IMR-90 (cell line): ENCODE measurements around the gene GBA2. TPM values are rescaled to one million over a fixed set of nuclear protein-coding genes. Genes with fewer than 3 reads are reported as not detected.

ENCODE experiments used
- ATAC-seq: fragments of 200-7000 bp; cut with Tn5 transposase; 2 replicates; pipeline ENCODE4 v1.9.1; 2020; ENCODE audit warnings: low read depth, mild to moderate bottlenecking, moderate library complexity
- BruUV-seq: library from RNA; stranded (reverse); fragments of 400-500 nt; replicated peaks from 2 replicates; lab custom pipeline; 2021; lab: Mats Ljungman, UMichigan
- CTCF ChIA-PET: fragments of 300-600 bp; formaldehyde crosslinking; extraction: SDS; loops from one replicate; lab custom pipeline; 2021; ENCODE audit warnings: antibody characterized with exemption; lab: Yijun Ruan, JAX
- POLR2A ChIA-PET: fragments of 300-600 bp; sonication (Branson Sonifier 250); formaldehyde crosslinking; loops from one replicate; lab custom pipeline; 2022; ENCODE audit warnings: antibody characterized with exemption; ENCODE audit not compliant: unreplicated experiment; lab: Charles Lee
- DNase-seq: peaks from one replicate; pipeline ENCODE4 v3.0.0; 2013
- H2AFZ ChIP-seq: replicated peaks from 2 replicates; pipeline ENCODE3; 2013; ENCODE audit warnings: low read length, mild to moderate bottlenecking; ENCODE audit not compliant: poor library complexity
- H2AK5ac ChIP-seq: 2 replicates; pipeline ENCODE4 v1.6.1; 2013; ENCODE audit warnings: low read depth, low read length, inconsistent platforms
- H2AK9ac ChIP-seq: replicated peaks from 2 replicates; pipeline ENCODE3; 2013; ENCODE audit warnings: mild to moderate bottlenecking, low read depth, low read length, moderate library complexity; ENCODE audit not compliant: poor library complexity
- H2BK120ac ChIP-seq: 2 replicates; pipeline ENCODE4 v1.6.1; 2013; ENCODE audit warnings: low read depth, low read length, inconsistent platforms
- H2BK15ac ChIP-seq: 3 replicates; pipeline ENCODE4 v1.6.1; 2013; ENCODE audit warnings: low read depth, low read length, inconsistent platforms
- H2BK20ac ChIP-seq: 2 replicates; pipeline ENCODE4 v1.6.1; 2013; ENCODE audit warnings: low read depth, mild to moderate bottlenecking, inconsistent platforms, low read length, moderate library complexity
- H2BK5ac ChIP-seq: 2 replicates; pipeline ENCODE4 v1.6.1; 2013; ENCODE audit warnings: mild to moderate bottlenecking, low read depth, low read length, inconsistent platforms; ENCODE audit not compliant: poor library complexity, severe bottlenecking
- H3K14ac ChIP-seq: replicated peaks from 2 replicates; pipeline ENCODE4 v1.6.1; 2013; ENCODE audit warnings: low read depth, low read length, inconsistent platforms
- H3K18ac ChIP-seq: 2 replicates; pipeline ENCODE4 v1.6.1; 2013; ENCODE audit warnings: low read depth, low read length, control low read depth
- H3K23ac ChIP-seq: 2 replicates; pipeline ENCODE4 v1.6.1; 2013; ENCODE audit warnings: low read depth, low read length, inconsistent platforms
- H3K27ac ChIP-seq: 2 replicates; pipeline ENCODE4 v1.5.1; 2013; ENCODE audit warnings: mild to moderate bottlenecking, control low read depth, low read length; ENCODE audit not compliant: insufficient read depth
- H3K27me3 ChIP-seq: 2 replicates; pipeline ENCODE4 v1.6.1; 2013; ENCODE audit warnings: low read length; ENCODE audit not compliant: control insufficient read depth, insufficient read depth
- H3K36me3 ChIP-seq: 2 replicates; pipeline ENCODE4 v1.6.1; 2013; ENCODE audit warnings: low read length, mixed read lengths; ENCODE audit not compliant: control insufficient read depth, insufficient read depth
- H3K4ac ChIP-seq: 2 replicates; pipeline ENCODE4 v1.6.1; 2013; ENCODE audit warnings: low read depth, low read length, inconsistent platforms
- H3K4me1 ChIP-seq: 2 replicates; pipeline ENCODE4 v1.6.1; 2013; ENCODE audit warnings: low read length, mixed read lengths; ENCODE audit not compliant: control insufficient read depth, insufficient read depth
- H3K4me2 ChIP-seq: 2 replicates; pipeline ENCODE4 v1.6.1; 2013; ENCODE audit warnings: low read depth, mild to moderate bottlenecking, control low read depth, low read length, moderate library complexity
- H3K4me3 ChIP-seq: 2 replicates; pipeline ENCODE4 v1.5.1; 2013; ENCODE audit warnings: low read depth, mild to moderate bottlenecking, control low read depth, low read length, moderate library complexity; ENCODE audit not compliant: insufficient read depth
- H3K56ac ChIP-seq: 2 replicates; pipeline ENCODE4 v1.6.1; 2013; ENCODE audit warnings: low read length, inconsistent platforms; ENCODE audit not compliant: insufficient read depth; ENCODE audit errors: extremely low read depth
- H3K79me1 ChIP-seq, 2 experiments: 2 replicates each; pipeline ENCODE4 v1.6.1; 2013; ENCODE audit warnings: low read length in 2 of 2, inconsistent platforms in 1 of 2, low read depth in 1 of 2
- H3K9ac ChIP-seq: 2 replicates; pipeline ENCODE4 v1.6.1; 2013; ENCODE audit warnings: low read depth, low read length, control low read depth
- H3K9me1 ChIP-seq: 2 replicates; pipeline ENCODE4 v1.6.1; 2013; ENCODE audit warnings: low read length, inconsistent platforms; ENCODE audit not compliant: insufficient read depth
- H3K9me3 ChIP-seq: 2 replicates; pipeline ENCODE4 v1.6.1; 2013; ENCODE audit warnings: low read length; ENCODE audit not compliant: control insufficient read depth, insufficient read depth
- H4K20me1 ChIP-seq: 2 replicates; pipeline ENCODE4 v1.6.1; 2013; ENCODE audit warnings: low read length, inconsistent platforms; ENCODE audit not compliant: insufficient read depth
- H4K5ac ChIP-seq: 2 replicates; pipeline ENCODE4 v1.6.1; 2013; ENCODE audit warnings: mild to moderate bottlenecking, low read depth, low read length, control low read depth
- H4K8ac ChIP-seq, 2 experiments: 2 replicates each; pipeline ENCODE4 v1.6.1; 2013; ENCODE audit warnings: low read depth in 2 of 2, low read length in 2 of 2, control low read depth in 1 of 2, inconsistent platforms in 1 of 2
- H4K91ac ChIP-seq: 2 replicates; pipeline ENCODE4 v1.6.1; 2013; ENCODE audit warnings: low read depth, low read length, inconsistent platforms; ENCODE audit not compliant: insufficient read depth
- BHLHE40 ChIP-seq: fragments of 150-350 bp; IDR thresholded peaks from 2 replicates; pipeline ENCODE4 v1.6.1; 2016; ENCODE audit warnings: mild to moderate bottlenecking, low read depth, low read length
- CEBPB ChIP-seq: IDR thresholded peaks from 2 replicates; pipeline ENCODE4 v1.6.1; 2012; ENCODE audit warnings: low read depth, low read length, improper control_type of control experiment
- CHD1 ChIP-seq: IDR thresholded peaks from 2 replicates; pipeline ENCODE4 v1.6.1; 2012; ENCODE audit warnings: low read depth, low read length, improper control_type of control experiment
- FOS ChIP-seq: fragments of 150-350 bp; IDR thresholded peaks from 2 replicates; pipeline ENCODE4 v1.6.1; 2016; ENCODE audit warnings: low read depth, low read length
- MAFK ChIP-seq: IDR thresholded peaks from 2 replicates; pipeline ENCODE4 v1.6.1; 2012; ENCODE audit warnings: low read depth, low read length, improper control_type of control experiment
- MXI1 ChIP-seq: IDR thresholded peaks from 2 replicates; pipeline ENCODE4 v1.6.1; 2012; ENCODE audit warnings: low read depth, mild to moderate bottlenecking, low read length, moderate library complexity, borderline replicate concordance
- RAD21 ChIP-seq: IDR thresholded peaks from 2 replicates; pipeline ENCODE4 v1.6.1; 2012; ENCODE audit warnings: low read length, improper control_type of control experiment
- RFX5 ChIP-seq: IDR thresholded peaks from 2 replicates; pipeline ENCODE4 v1.8.0; 2012; ENCODE audit warnings: low read depth, mild to moderate bottlenecking, low read length, moderate library complexity
- SMC3 ChIP-seq: fragments of 150-350 bp; IDR thresholded peaks from 2 replicates; pipeline ENCODE4 v1.6.1; 2016; ENCODE audit warnings: low read depth, mild to moderate bottlenecking, antibody characterized with exemption, low read length, moderate library complexity
- WGBS, 2 experiments: methylation state at CpG; one replicate each; pipeline versions ENCODE4 v1.1.5 to v1.1.7; 2013; ENCODE audit warnings: missing lambda C conversion rate in 2 of 2; ENCODE audit not compliant: insufficient read length in 1 of 2; ENCODE audit errors: extremely low coverage in 2 of 2; 5-methylcytosine and 5-hydroxymethylcytosine counted together
- dilution Hi-C: fragments of 300-500 bp; cut with HindIII; formaldehyde crosslinking; loops from one replicate; pipeline ENCODE4 v1.14.3; 2018; ENCODE audit warnings: low sequenced_read_pairs; ENCODE audit not compliant: unreplicated experiment
- in situ Hi-C: fragments of 300-500 bp; cut with MboI; formaldehyde crosslinking; loops from 3 replicates; pipeline ENCODE4 v1.14.3; 2019; ENCODE audit warnings: low sequenced_read_pairs, inconsistent platforms, mixed read lengths
- intact Hi-C: fragments of 100-400 bp; cut with micrococcal nuclease; formaldehyde crosslinking; loops from 2 replicates; pipeline ENCODE4 v1.10.0; 2022
- polyA plus RNA-seq, 3 experiments: library from polyadenylated mRNA; depleted of rRNA; stranded (reverse); fragments of >200 nt; gene quantifications; 2 replicates each; pipeline ENCODE4 v1.2.3, GENCODE V29; 2012; ENCODE audit warnings: low replicate concordance in 1 of 3
- total RNA-seq: library from RNA; depleted of rRNA; stranded (reverse); fragments of >200 nt; gene quantifications from 2 replicates; pipeline ENCODE4 v1.2.3, GENCODE V29; 2012
- TF ChIP-seq, protein P1 (sequence below): conservative IDR thresholded peaks from 2 replicates; pipeline ENCODE4 v1.5.1; 2012; ENCODE audit warnings: mild to moderate bottlenecking, low read depth, low read length, improper control_type of control experiment

Gene GBA2
- total and polyA plus RNA-seq, 2 of the 4 experiments (the other 2 are of a cell fraction): 18.1 to 38.2 TPM

DNA sequence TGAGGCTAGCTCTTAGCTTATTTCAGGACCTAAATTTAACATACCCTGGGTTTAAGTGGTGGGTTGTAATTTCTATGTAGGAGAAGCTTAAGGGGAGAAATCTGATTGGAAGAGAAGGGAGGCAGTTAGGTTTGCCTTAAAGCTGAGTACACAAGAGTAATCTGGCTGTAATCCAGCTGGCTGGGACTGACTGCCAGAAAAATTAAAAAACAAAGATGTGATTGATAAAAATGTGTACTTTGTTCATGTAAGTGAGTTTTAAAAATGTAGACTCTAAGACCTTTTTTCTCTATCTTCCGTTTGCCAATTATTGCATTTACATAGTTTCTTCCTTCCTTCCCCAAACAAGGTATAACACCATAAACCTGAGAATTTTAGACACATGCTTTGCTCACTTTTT lies 22.5 kb upstream of the GBA2 start:
- Histone ChIP-seq H2AK9ac (no peak overlapping the region), H3K23ac (no peak overlapping the region), H3K4me3 (no peak overlapping the region), H4K20me1 (no peaks in the 10 kb centered on the region), H3K4me2 (no peak overlapping the region), H3K9ac (no peak overlapping the region), H3K36me3 (no peaks in the 10 kb centered on the region), H3K9me3 (no peaks in the 10 kb centered on the region), H3K79me1 (no peaks in the 10 kb centered on the region), H3K4ac (no peak overlapping the region), H3K18ac (no peak overlapping the region), H2BK5ac (no peak overlapping the region), H3K4me1 (peaks cover 1% of the 10 kb centered on the region; the same call in 1 of the 2 replicates), H3K14ac (no peak overlapping the region), H3K9me1 (no peaks in the 10 kb centered on the region), H4K91ac (no peak overlapping the region), H2BK120ac (no peak overlapping the region), H2BK15ac (no peak overlapping the region), H4K5ac (no peak overlapping the region), H3K56ac (no peak overlapping the region), H2AFZ (no peak overlapping the region), H2AK5ac (no peak overlapping the region), H3K27me3 (peaks cover 28% of the 10 kb centered on the region), H2BK20ac (no peak overlapping the region), H3K27ac (no peak overlapping the region), H4K8ac (no peak overlapping the region)
- dilution Hi-C loops (no loop called here), intact Hi-C loops (no loop called here), in situ Hi-C loops (no loop called here)
- no TSS peak for BruUV-seq
- POLR2A ChIA-PET: no interaction called here
- no peak for DNase-seq
- TF ChIP-seq RAD21 (no peak), MXI1 (no peak), MAFK (no peak), BHLHE40 (no peak), RFX5 (no peak), SMC3 (no peak), CHD1 (no peak), CEBPB (no peak), FOS (no peak)
- TF ChIP-seq, protein P1, sequence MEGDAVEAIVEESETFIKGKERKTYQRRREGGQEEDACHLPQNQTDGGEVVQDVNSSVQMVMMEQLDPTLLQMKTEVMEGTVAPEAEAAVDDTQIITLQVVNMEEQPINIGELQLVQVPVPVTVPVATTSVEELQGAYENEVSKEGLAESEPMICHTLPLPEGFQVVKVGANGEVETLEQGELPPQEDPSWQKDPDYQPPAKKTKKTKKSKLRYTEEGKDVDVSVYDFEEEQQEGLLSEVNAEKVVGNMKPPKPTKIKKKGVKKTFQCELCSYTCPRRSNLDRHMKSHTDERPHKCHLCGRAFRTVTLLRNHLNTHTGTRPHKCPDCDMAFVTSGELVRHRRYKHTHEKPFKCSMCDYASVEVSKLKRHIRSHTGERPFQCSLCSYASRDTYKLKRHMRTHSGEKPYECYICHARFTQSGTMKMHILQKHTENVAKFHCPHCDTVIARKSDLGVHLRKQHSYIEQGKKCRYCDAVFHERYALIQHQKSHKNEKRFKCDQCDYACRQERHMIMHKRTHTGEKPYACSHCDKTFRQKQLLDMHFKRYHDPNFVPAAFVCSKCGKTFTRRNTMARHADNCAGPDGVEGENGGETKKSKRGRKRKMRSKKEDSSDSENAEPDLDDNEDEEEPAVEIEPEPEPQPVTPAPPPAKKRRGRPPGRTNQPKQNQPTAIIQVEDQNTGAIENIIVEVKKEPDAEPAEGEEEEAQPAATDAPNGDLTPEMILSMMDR: no peak
- no CpG with 5 or more reads among the region's 1 CpG for WGBS, 2 experiments
- peak; percentile 32; the same call in 1 of the 2 replicates for ATAC-seq
- CTCF ChIA-PET: interaction anchor here (1.0 kb wide), 1 partner anchor 18 kb away, joined by 3 read pairs; no protein-coding TSS in a partner anchor
